GM23338 (cell line): ENCODE results near the gene ARHGAP12. TPM values are rescaled to one million over a fixed set of nuclear protein-coding genes. Genes with fewer than 3 reads are reported as not detected.

Experiments used
- ATAC-seq: fragments of 200-7000 bp; cut with Tn5 transposase; 3 replicates; pipeline ENCODE4 v1.9.1; 2020
- DNase-seq: peaks from one replicate; pipeline ENCODE4 v3.0.0-alpha.2; 2015; ENCODE audit warnings: low spot score
- H2AFZ ChIP-seq: fragments of 200-600 bp; sonication (generic); 2 replicates; pipeline ENCODE4 v1.8.0; 2016; ENCODE audit warnings: antibody characterized with exemption, mild to moderate bottlenecking, moderate library complexity
- H3F3A ChIP-seq: fragments of 200-600 bp; sonication (generic); replicated peaks from 2 replicates; pipeline ENCODE4 v1.8.0; 2017; ENCODE audit warnings: antibody characterized with exemption, mixed run types, low read depth
- H3K27ac ChIP-seq: fragments of 200-600 bp; sonication (generic); 2 replicates; pipeline ENCODE4 v1.6.1; 2016; ENCODE audit warnings: low read depth
- H3K27me3 ChIP-seq: fragments of 200-600 bp; sonication (generic); 2 replicates; pipeline ENCODE4 v1.8.0; 2016; ENCODE audit warnings: mild to moderate bottlenecking, mixed run types, moderate library complexity; ENCODE audit not compliant: insufficient read depth
- H3K36me3 ChIP-seq: fragments of 200-600 bp; sonication (generic); 2 replicates; pipeline ENCODE4 v1.8.0; 2016; ENCODE audit warnings: mild to moderate bottlenecking; ENCODE audit not compliant: insufficient read depth
- H3K4me1 ChIP-seq: fragments of 200-600 bp; sonication (generic); 2 replicates; pipeline ENCODE4 v1.8.0; 2016; ENCODE audit warnings: mild to moderate bottlenecking, moderate library complexity; ENCODE audit not compliant: insufficient read depth
- H3K4me2 ChIP-seq: fragments of 200-600 bp; sonication (generic); 2 replicates; pipeline ENCODE4 v1.7.1; 2017; ENCODE audit warnings: mixed run types
- H3K4me3 ChIP-seq: fragments of 200-600 bp; sonication (generic); 2 replicates; pipeline ENCODE4 v1.6.1; 2016; ENCODE audit warnings: mixed run types
- H3K79me2 ChIP-seq: fragments of 200-600 bp; sonication (generic); replicated peaks from 2 replicates; pipeline ENCODE4 v1.8.0; 2017; ENCODE audit warnings: mild to moderate bottlenecking; ENCODE audit not compliant: insufficient read depth
- H3K9me2 ChIP-seq: fragments of 200-600 bp; sonication (generic); 2 replicates; pipeline ENCODE4 v1.8.0; 2017; ENCODE audit not compliant: insufficient read depth
- H4K20me1 ChIP-seq: fragments of 200-600 bp; sonication (generic); replicated peaks from 2 replicates; pipeline ENCODE4 v1.8.0; 2017; ENCODE audit warnings: mild to moderate bottlenecking; ENCODE audit not compliant: insufficient read depth
- H3K27ac Mint-ChIP-seq: 2 replicates; pipeline ENCODE4 v1.8.0; 2020; ENCODE audit warnings: inconsistent platforms, mild to moderate bottlenecking, moderate library complexity, mixed read lengths
- H3K27me3 Mint-ChIP-seq: 3 replicates; pipeline ENCODE4 v1.8.0; 2022; ENCODE audit warnings: low read depth, mild to moderate bottlenecking, moderate library complexity, mixed read lengths, inconsistent platforms; ENCODE audit not compliant: insufficient read depth, poor library complexity
- H3K36me3 Mint-ChIP-seq: 3 replicates; pipeline ENCODE4 v1.8.0; 2021; ENCODE audit warnings: low read depth, mild to moderate bottlenecking, inconsistent platforms, moderate library complexity, mixed read lengths
- H3K4me1 Mint-ChIP-seq: 3 replicates; pipeline ENCODE4 v1.8.0; 2020; ENCODE audit warnings: mild to moderate bottlenecking, inconsistent platforms, mixed read lengths
- H3K4me3 Mint-ChIP-seq: 3 replicates; pipeline ENCODE4 v1.8.0; 2021; ENCODE audit warnings: moderate library complexity, mild to moderate bottlenecking, inconsistent platforms, mixed read lengths
- H3K9me3 Mint-ChIP-seq: 3 replicates; pipeline ENCODE4 v1.8.0; 2020; ENCODE audit warnings: moderate library complexity, mild to moderate bottlenecking, inconsistent platforms, mixed read lengths
- CREB1 ChIP-seq: fragments of 250-450 bp; sonication (Bioruptor Pico); IDR thresholded peaks from 2 replicates; pipeline ENCODE4 v1.5.0; 2020; ENCODE audit warnings: low read depth, mild to moderate bottlenecking, moderate library complexity
- EZH2phosphoT487 ChIP-seq: fragments of 200-600 bp; sonication (generic); IDR thresholded peaks from one replicate; pipeline ENCODE4 v1.8.1; 2018; ENCODE audit warnings: antibody characterized with exemption; ENCODE audit not compliant: unreplicated experiment
- NANOG ChIP-seq: IDR thresholded peaks from 2 replicates; pipeline ENCODE4 v1.6.1; 2016; ENCODE audit warnings: antibody characterized with exemption, borderline replicate concordance
- ZNF114 ChIP-seq: fragments of 250-450 bp; sonication (Bioruptor Pico); IDR thresholded peaks from 2 replicates; pipeline ENCODE4 v1.5.0; 2020; ENCODE audit warnings: mild to moderate bottlenecking, moderate library complexity
- ZNF331 ChIP-seq: fragments of 250-450 bp; sonication (Bioruptor Pico); IDR thresholded peaks from 2 replicates; pipeline ENCODE4 v1.5.0; 2020; ENCODE audit warnings: low read depth, mild to moderate bottlenecking, moderate library complexity
- polyA plus RNA-seq: library from polyadenylated mRNA; unstranded; fragments of >200 nt; fragmentation: Nextera tagmentation; extraction: Ambion mirVana; gene quantifications from 2 replicates; pipeline ENCODE4 v1.2.1, GENCODE V29; 2016
- total RNA-seq: library from RNA; depleted of rRNA; stranded (reverse); fragments of >200 nt; shearing (Covaris generic); gene quantifications from 2 replicates; pipeline ENCODE4 v1.2.3, GENCODE V29; 2014
- TF ChIP-seq, protein P1 (sequence below): fragments of 250-450 bp; sonication (Bioruptor Pico); IDR thresholded peaks from 2 replicates; pipeline ENCODE4 v1.5.0; 2020; ENCODE audit warnings: mild to moderate bottlenecking, moderate library complexity
- TF ChIP-seq, protein P2 (sequence below), 2 experiments: fragments of 200-600 bp in 1 of 2; sonication (generic) in 1 of 2; conservative IDR thresholded peaks; 2 replicates each; pipeline versions ENCODE4 v1.5.1 to v1.6.1; 2016 to 2017; ENCODE audit warnings: antibody characterized with exemption in 2 of 2, low read depth in 2 of 2, mild to moderate bottlenecking in 2 of 2, moderate library complexity in 1 of 2
- TF ChIP-seq, protein P3 (sequence below): IDR thresholded peaks from one replicate; pipeline ENCODE4 v1.6.1; 2018; ENCODE audit warnings: antibody characterized with exemption; ENCODE audit not compliant: unreplicated experiment
- TF ChIP-seq, protein P4 (sequence below): IDR thresholded peaks from 2 replicates; pipeline ENCODE4 v1.6.1; 2016; ENCODE audit warnings: antibody characterized with exemption

Gene ARHGAP12
- total and polyA plus RNA-seq, 2 experiments from 2014 or later, result 27.5 to 50.7 TPM

DNA sequence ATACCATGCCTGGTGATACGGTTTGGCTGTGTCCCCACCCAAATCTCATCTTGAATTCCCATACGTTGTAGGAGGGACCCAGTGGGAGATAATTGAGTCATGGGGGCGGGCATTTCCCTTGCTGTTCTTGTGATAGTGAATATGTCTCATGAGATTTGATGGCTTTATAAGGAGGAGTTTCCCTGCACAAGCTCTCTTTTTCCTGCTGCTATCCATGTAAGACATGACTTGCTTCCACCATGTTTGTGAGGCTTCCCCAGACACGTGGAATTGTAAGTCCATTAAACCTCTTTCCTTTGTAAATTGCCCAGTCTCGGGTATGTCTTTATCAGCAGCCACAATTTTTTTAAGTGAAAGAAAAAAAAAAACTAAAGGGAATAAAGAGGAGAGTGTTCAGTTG, 152.5 kb downstream of the ARHGAP12 start:
- peaks cover 11% of the 10 kb centered on the region; the same call in 2 of the 3 replicates for H3K36me3 Mint-ChIP-seq
- Histone ChIP-seq H3K9me2 (no peaks in the 10 kb centered on the region), H4K20me1 (no peaks in the 10 kb centered on the region), H3K4me3 (no peak overlapping the region), H3K27ac (no peak overlapping the region), H2AFZ (no peak overlapping the region), H3K4me2 (no peak overlapping the region), H3K36me3 (no peaks in the 10 kb centered on the region), H3K27me3 (no peaks in the 10 kb centered on the region), H3F3A (no peaks in the 10 kb centered on the region), H3K4me1 (0 out of 2 replicates have a peak, but pooled peaks cover 10% of the 10 kb centered on the region), H3K79me2 (no peaks in the 10 kb centered on the region)
- DNase-seq (no peak), ATAC-seq (no peak)
- TF ChIP-seq, protein P1, sequence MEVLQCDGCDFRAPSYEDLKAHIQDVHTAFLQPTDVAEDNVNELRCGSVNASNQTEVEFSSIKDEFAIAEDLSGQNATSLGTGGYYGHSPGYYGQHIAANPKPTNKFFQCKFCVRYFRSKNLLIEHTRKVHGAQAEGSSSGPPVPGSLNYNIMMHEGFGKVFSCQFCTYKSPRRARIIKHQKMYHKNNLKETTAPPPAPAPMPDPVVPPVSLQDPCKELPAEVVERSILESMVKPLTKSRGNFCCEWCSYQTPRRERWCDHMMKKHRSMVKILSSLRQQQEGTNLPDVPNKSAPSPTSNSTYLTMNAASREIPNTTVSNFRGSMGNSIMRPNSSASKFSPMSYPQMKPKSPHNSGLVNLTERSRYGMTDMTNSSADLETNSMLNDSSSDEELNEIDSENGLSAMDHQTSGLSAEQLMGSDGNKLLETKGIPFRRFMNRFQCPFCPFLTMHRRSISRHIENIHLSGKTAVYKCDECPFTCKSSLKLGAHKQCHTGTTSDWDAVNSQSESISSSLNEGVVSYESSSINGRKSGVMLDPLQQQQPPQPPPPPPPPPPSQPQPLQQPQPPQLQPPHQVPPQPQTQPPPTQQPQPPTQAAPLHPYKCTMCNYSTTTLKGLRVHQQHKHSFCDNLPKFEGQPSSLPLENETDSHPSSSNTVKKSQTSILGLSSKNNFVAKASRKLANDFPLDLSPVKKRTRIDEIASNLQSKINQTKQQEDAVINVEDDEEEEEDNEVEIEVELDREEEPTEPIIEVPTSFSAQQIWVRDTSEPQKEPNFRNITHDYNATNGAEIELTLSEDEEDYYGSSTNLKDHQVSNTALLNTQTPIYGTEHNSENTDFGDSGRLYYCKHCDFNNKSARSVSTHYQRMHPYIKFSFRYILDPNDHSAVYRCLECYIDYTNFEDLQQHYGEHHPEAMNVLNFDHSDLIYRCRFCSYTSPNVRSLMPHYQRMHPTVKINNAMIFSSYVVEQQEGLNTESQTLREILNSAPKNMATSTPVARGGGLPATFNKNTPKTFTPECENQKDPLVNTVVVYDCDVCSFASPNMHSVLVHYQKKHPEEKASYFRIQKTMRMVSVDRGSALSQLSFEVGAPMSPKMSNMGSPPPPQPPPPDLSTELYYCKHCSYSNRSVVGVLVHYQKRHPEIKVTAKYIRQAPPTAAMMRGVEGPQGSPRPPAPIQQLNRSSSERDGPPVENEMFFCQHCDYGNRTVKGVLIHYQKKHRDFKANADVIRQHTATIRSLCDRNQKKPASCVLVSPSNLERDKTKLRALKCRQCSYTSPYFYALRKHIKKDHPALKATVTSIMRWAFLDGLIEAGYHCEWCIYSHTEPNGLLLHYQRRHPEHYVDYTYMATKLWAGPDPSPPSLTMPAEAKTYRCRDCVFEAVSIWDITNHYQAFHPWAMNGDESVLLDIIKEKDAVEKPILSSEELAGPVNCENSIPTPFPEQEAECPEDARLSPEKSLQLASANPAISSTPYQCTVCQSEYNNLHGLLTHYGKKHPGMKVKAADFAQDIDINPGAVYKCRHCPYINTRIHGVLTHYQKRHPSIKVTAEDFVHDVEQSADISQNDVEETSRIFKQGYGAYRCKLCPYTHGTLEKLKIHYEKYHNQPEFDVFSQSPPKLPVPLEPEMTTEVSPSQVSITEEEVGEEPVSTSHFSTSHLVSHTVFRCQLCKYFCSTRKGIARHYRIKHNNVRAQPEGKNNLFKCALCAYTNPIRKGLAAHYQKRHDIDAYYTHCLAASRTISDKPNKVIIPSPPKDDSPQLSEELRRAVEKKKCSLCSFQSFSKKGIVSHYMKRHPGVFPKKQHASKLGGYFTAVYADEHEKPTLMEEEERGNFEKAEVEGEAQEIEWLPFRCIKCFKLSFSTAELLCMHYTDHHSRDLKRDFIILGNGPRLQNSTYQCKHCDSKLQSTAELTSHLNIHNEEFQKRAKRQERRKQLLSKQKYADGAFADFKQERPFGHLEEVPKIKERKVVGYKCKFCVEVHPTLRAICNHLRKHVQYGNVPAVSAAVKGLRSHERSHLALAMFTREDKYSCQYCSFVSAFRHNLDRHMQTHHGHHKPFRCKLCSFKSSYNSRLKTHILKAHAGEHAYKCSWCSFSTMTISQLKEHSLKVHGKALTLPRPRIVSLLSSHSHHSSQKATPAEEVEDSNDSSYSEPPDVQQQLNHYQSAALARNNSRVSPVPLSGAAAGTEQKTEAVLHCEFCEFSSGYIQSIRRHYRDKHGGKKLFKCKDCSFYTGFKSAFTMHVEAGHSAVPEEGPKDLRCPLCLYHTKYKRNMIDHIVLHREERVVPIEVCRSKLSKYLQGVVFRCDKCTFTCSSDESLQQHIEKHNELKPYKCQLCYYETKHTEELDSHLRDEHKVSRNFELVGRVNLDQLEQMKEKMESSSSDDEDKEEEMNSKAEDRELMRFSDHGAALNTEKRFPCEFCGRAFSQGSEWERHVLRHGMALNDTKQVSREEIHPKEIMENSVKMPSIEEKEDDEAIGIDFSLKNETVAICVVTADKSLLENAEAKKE, result no peak
- TF ChIP-seq ZNF331, result no peak
- TF ChIP-seq, protein P2, sequence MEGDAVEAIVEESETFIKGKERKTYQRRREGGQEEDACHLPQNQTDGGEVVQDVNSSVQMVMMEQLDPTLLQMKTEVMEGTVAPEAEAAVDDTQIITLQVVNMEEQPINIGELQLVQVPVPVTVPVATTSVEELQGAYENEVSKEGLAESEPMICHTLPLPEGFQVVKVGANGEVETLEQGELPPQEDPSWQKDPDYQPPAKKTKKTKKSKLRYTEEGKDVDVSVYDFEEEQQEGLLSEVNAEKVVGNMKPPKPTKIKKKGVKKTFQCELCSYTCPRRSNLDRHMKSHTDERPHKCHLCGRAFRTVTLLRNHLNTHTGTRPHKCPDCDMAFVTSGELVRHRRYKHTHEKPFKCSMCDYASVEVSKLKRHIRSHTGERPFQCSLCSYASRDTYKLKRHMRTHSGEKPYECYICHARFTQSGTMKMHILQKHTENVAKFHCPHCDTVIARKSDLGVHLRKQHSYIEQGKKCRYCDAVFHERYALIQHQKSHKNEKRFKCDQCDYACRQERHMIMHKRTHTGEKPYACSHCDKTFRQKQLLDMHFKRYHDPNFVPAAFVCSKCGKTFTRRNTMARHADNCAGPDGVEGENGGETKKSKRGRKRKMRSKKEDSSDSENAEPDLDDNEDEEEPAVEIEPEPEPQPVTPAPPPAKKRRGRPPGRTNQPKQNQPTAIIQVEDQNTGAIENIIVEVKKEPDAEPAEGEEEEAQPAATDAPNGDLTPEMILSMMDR (conservative IDR thresholded peaks at IDR 0.05; ENCODE audit: low read depth in 2 of 2), result no peak
- TF ChIP-seq, protein P3, sequence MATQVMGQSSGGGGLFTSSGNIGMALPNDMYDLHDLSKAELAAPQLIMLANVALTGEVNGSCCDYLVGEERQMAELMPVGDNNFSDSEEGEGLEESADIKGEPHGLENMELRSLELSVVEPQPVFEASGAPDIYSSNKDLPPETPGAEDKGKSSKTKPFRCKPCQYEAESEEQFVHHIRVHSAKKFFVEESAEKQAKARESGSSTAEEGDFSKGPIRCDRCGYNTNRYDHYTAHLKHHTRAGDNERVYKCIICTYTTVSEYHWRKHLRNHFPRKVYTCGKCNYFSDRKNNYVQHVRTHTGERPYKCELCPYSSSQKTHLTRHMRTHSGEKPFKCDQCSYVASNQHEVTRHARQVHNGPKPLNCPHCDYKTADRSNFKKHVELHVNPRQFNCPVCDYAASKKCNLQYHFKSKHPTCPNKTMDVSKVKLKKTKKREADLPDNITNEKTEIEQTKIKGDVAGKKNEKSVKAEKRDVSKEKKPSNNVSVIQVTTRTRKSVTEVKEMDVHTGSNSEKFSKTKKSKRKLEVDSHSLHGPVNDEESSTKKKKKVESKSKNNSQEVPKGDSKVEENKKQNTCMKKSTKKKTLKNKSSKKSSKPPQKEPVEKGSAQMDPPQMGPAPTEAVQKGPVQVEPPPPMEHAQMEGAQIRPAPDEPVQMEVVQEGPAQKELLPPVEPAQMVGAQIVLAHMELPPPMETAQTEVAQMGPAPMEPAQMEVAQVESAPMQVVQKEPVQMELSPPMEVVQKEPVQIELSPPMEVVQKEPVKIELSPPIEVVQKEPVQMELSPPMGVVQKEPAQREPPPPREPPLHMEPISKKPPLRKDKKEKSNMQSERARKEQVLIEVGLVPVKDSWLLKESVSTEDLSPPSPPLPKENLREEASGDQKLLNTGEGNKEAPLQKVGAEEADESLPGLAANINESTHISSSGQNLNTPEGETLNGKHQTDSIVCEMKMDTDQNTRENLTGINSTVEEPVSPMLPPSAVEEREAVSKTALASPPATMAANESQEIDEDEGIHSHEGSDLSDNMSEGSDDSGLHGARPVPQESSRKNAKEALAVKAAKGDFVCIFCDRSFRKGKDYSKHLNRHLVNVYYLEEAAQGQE, result no peak
- no peak for TF ChIP-seq CREB1 (CRISPR knock-in tag)
- TF ChIP-seq, protein P4, sequence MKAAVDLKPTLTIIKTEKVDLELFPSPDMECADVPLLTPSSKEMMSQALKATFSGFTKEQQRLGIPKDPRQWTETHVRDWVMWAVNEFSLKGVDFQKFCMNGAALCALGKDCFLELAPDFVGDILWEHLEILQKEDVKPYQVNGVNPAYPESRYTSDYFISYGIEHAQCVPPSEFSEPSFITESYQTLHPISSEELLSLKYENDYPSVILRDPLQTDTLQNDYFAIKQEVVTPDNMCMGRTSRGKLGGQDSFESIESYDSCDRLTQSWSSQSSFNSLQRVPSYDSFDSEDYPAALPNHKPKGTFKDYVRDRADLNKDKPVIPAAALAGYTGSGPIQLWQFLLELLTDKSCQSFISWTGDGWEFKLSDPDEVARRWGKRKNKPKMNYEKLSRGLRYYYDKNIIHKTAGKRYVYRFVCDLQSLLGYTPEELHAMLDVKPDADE, result no peak
- TF ChIP-seq NANOG, result no peak
- no peak for TF ChIP-seq EZH2phosphoT487
- no peak for TF ChIP-seq ZNF114 (CRISPR knock-in tag)
- H3K9me3 Mint-ChIP-seq, result peaks cover 12% of the 10 kb centered on the region
- H3K27ac Mint-ChIP-seq, result no peak overlapping the region
- no peak overlapping the region for H3K4me3 Mint-ChIP-seq
- peaks cover 5% of the 10 kb centered on the region; the same call in 2 of the 3 replicates for H3K4me1 Mint-ChIP-seq
- H3K27me3 Mint-ChIP-seq, result peaks cover 8% of the 10 kb centered on the region
